Measurements from ENCODE around the gene PCGF3.

- TF ChIP-seq CTCF (conservative IDR thresholded peaks at IDR 0.05 in 1 of 2, IDR thresholded peaks at IDR 0.05 in 1 of 2; ENCODE audit: extremely low read depth in 1 of 2, insufficient read depth in 1 of 2, low read depth in 1 of 2, low read length in 2 of 2) (no peak), EZH2 (IDR thresholded peaks at IDR 0.05; ENCODE audit: borderline replicate concordance, low read length) (no peak)
Observed at GRCh38 chr4:725391-726234, 20.0 kb downstream of the PCGF3 start.
